SU-DHL-6 (cell line): ENCODE data around the gene TANGO2.

ENCODE experiments used
- EZH2phosphoT487 ChIP-seq: fragments of 200-600 bp; sonication (generic), shearing (Covaris generic); conservative IDR thresholded peaks from 2 replicates; pipeline ENCODE4 v1.6.1; 2018; ENCODE audit warnings: mild to moderate bottlenecking, antibody characterized with exemption, low read length, moderate library complexity, mixed read lengths
- TF ChIP-seq, protein P1 (sequence below): fragments of 200-600 bp; sonication (generic); IDR thresholded peaks from one replicate; pipeline ENCODE4 v1.5.1; 2017; ENCODE audit warnings: antibody characterized with exemption, mild to moderate bottlenecking, low read length, moderate library complexity; ENCODE audit not compliant: insufficient read depth, poor library complexity, severe bottlenecking

DNA sequence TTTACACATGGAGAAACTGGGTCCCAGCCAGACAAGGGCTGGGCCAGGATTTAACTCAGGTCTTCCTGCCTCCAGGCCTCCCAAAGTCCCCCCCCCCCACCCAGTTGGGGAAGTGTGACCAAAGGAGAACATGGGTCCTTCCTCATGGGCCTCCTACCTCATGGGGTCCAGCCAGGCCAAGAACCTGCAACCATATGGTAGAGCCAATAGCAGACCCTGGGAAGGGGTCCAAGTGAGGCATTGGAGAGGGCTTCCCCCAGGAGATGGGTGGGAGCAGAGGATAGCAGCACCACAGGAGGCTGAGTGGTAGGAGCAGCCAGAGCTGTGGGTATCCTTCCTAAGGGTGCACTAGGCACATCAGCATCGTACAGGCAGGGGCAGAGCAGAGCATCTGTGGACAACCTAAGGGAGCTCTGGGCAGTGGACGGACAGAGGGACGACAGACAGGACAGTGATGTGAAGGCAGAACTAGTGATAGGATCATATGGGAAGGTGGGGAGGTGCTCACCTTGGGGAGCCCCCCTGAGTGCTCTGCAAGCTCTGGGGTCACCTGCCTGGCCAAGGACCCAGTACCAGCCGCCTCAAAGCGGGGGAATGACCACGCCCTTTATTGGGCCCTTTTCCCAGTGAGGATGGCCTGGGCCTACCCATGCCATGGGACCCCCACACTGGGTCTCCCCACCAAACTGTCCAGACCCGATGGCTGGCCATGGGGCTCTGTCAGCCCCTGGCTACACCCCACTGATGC lies 8.7 kb upstream of the TANGO2 start:
- TF ChIP-seq, protein P1, sequence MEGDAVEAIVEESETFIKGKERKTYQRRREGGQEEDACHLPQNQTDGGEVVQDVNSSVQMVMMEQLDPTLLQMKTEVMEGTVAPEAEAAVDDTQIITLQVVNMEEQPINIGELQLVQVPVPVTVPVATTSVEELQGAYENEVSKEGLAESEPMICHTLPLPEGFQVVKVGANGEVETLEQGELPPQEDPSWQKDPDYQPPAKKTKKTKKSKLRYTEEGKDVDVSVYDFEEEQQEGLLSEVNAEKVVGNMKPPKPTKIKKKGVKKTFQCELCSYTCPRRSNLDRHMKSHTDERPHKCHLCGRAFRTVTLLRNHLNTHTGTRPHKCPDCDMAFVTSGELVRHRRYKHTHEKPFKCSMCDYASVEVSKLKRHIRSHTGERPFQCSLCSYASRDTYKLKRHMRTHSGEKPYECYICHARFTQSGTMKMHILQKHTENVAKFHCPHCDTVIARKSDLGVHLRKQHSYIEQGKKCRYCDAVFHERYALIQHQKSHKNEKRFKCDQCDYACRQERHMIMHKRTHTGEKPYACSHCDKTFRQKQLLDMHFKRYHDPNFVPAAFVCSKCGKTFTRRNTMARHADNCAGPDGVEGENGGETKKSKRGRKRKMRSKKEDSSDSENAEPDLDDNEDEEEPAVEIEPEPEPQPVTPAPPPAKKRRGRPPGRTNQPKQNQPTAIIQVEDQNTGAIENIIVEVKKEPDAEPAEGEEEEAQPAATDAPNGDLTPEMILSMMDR, result no peak
- no peak for TF ChIP-seq EZH2phosphoT487
